ENCODE measurements around the gene SMIM28. TPM values are rescaled to one million over a fixed set of nuclear protein-coding genes. Genes with fewer than 3 reads are reported as not detected.

SMIM28 gene
- total RNA-seq, 1 donor from 2014 or later = not detected

DNA sequence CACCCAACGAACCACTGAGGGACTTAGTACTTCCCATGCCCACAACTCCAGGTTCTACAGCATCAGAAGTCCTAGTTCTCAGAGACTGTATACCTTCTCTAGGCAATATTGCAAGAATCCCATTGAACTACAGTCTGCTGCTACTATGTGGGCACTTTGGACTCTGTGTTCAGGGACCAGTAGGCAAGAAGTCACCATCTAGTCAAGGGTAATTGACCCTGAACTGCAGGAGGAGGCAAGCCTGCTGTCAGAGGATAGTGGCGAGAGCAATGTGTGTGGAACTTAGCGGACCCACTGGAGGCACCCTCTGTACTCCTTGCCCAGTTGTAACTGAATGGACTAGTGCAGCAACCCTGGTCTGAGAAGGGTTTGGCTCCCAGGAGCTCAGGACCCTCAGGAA lies 42.1 kb downstream of the SMIM28 start:
- no peaks in the 10 kb centered on the region for H3K4me1 Mint-ChIP-seq
- no peak for DNase-seq (ENCODE audit: low spot score in 2 of 2, unreplicated experiment in 2 of 2)
- TF ChIP-seq, protein P1, sequence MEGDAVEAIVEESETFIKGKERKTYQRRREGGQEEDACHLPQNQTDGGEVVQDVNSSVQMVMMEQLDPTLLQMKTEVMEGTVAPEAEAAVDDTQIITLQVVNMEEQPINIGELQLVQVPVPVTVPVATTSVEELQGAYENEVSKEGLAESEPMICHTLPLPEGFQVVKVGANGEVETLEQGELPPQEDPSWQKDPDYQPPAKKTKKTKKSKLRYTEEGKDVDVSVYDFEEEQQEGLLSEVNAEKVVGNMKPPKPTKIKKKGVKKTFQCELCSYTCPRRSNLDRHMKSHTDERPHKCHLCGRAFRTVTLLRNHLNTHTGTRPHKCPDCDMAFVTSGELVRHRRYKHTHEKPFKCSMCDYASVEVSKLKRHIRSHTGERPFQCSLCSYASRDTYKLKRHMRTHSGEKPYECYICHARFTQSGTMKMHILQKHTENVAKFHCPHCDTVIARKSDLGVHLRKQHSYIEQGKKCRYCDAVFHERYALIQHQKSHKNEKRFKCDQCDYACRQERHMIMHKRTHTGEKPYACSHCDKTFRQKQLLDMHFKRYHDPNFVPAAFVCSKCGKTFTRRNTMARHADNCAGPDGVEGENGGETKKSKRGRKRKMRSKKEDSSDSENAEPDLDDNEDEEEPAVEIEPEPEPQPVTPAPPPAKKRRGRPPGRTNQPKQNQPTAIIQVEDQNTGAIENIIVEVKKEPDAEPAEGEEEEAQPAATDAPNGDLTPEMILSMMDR (IDR thresholded peaks at IDR 0.05; ENCODE audit: unreplicated experiment) = no peak
- peaks cover 16% of the 10 kb centered on the region for H3K9me3 Mint-ChIP-seq
- no peak overlapping the region for H3K4me3 Mint-ChIP-seq
- peaks cover 55% of the 10 kb centered on the region for H3K36me3 Mint-ChIP-seq
- H3K27me3 Mint-ChIP-seq (ENCODE audit: low read depth) = no peaks in the 10 kb centered on the region
- H3K27ac Mint-ChIP-seq = no peak overlapping the region

DNA sequence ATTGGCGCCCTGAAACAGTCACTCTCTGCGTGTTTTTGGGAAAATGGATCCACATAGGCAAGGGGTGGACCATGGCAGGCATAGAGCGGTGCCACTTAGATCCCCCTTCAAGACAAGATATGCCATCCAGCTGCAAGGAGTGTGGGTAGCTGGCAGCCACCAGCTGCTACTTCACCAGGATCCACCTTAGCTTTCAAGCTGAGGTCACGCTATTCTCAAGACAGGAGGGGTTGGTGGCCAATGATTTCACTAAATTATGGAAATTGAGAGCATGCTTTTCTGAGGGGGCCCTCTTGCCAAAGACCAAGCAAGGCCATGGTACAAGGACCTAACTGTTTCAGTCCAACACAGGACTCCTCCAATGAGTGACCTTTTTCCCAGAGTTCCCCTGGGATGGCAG lies 42.7 kb downstream of the SMIM28 start:
- no peaks in the 10 kb centered on the region for H3K4me1 Mint-ChIP-seq
- peaks cover 56% of the 10 kb centered on the region for H3K36me3 Mint-ChIP-seq
- no peaks in the 10 kb centered on the region for H3K27me3 Mint-ChIP-seq (ENCODE audit: low read depth)
- no peak for DNase-seq (ENCODE audit: low spot score in 2 of 2, unreplicated experiment in 2 of 2)
- H3K9me3 Mint-ChIP-seq = peaks cover 16% of the 10 kb centered on the region
- H3K27ac Mint-ChIP-seq = no peak overlapping the region
- H3K4me3 Mint-ChIP-seq = no peak overlapping the region
- TF ChIP-seq, protein P1 (IDR thresholded peaks at IDR 0.05; ENCODE audit: unreplicated experiment) = no peak

GRCh38 chr6:138421089-138421488 lies 43.4 kb downstream of the SMIM28 start:
- Mint-ChIP-seq H3K4me3 (no peak overlapping the region), H3K9me3 (peaks cover 16% of the 10 kb centered on the region), H3K27me3 (ENCODE audit: low read depth) (no peaks in the 10 kb centered on the region), H3K36me3 (peaks cover 59% of the 10 kb centered on the region), H3K4me1 (no peaks in the 10 kb centered on the region), H3K27ac (no peak overlapping the region)
- TF ChIP-seq, protein P1 (IDR thresholded peaks at IDR 0.05; ENCODE audit: unreplicated experiment) = no peak
- DNase-seq (ENCODE audit: low spot score in 2 of 2, unreplicated experiment in 2 of 2) = no peak

DNA sequence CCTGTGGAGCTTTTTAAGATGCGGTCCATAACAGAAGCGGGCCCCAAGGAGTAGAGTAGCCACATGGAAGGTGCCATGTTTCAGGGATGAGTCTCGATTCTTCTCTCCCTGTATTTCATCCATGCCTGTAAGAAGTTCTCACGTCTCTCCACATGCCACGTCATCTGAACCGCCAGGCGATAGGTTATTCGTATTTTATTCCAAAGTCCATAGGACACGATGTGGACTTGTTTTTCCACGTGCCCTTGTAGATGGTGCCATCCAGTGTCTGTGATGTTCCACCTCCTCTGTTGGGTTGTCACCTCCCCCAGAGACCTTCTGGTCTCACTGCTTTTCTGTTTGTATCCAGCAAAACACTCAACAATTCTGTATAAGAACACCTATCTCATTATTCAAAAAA lies 43.9 kb downstream of the SMIM28 start:
- Mint-ChIP-seq H3K9me3 (peaks cover 16% of the 10 kb centered on the region), H3K36me3 (peaks cover 59% of the 10 kb centered on the region), H3K4me3 (no peak overlapping the region), H3K4me1 (no peaks in the 10 kb centered on the region), H3K27me3 (ENCODE audit: low read depth) (no peaks in the 10 kb centered on the region), H3K27ac (no peak overlapping the region)
- TF ChIP-seq, protein P1 (IDR thresholded peaks at IDR 0.05; ENCODE audit: unreplicated experiment) = no peak
- DNase-seq (ENCODE audit: low spot score in 2 of 2, unreplicated experiment in 2 of 2) = no peak

GRCh38 chr6:138422861-138423260 lies 45.2 kb downstream of the SMIM28 start:
- Mint-ChIP-seq H3K9me3 (peaks cover 16% of the 10 kb centered on the region), H3K36me3 (peaks cover 52% of the 10 kb centered on the region), H3K4me3 (no peak overlapping the region), H3K27ac (no peak overlapping the region), H3K27me3 (ENCODE audit: low read depth) (no peaks in the 10 kb centered on the region), H3K4me1 (no peaks in the 10 kb centered on the region)
- TF ChIP-seq, protein P1 (IDR thresholded peaks at IDR 0.05; ENCODE audit: unreplicated experiment) = no peak
- no peak for DNase-seq (ENCODE audit: low spot score in 2 of 2, unreplicated experiment in 2 of 2)

Measured in mesothelial cell of epicardium (in vitro differentiated cells).